GM13977 (cell line): ENCODE data around the gene XYLB.

ENCODE experiments used
- DNase-seq: peaks from one replicate; pipeline ENCODE4 v3.0.0; 2012; ENCODE audit warnings: low spot score
- CTCF ChIP-seq: IDR thresholded peaks from 2 replicates; pipeline ENCODE4 v1.5.1; 2012; ENCODE audit warnings: mild to moderate bottlenecking, control low read depth; ENCODE audit not compliant: insufficient read depth; ENCODE audit errors: extremely low read depth, missing control alignments
- in situ Hi-C: fragments of 300-500 bp; cut with MboI; formaldehyde crosslinking; loops from one replicate; pipeline ENCODE4 v1.12.0; 2022; ENCODE audit warnings: low sequenced_read_pairs, low pct_unique_long_range_greater_than_20kb, mixed read lengths, inconsistent platforms; ENCODE audit not compliant: unreplicated experiment

Gene XYLB

GRCh38 chr3:38460377-38461270 lies 114.0 kb downstream of the XYLB start:
- in situ Hi-C loops: no loop called here
- DNase-seq: peak; percentile 9
- no peak for TF ChIP-seq CTCF
